Lung (tissue), 12 donors: ENCODE measurements around the gene PTPRU. TPM values are rescaled to one million over a fixed set of nuclear protein-coding genes. Genes with fewer than 3 reads are reported as not detected.

ENCODE experiments used
- ATAC-seq: fragments of 200-7000 bp; cut with Tn5 transposase; one replicate; pipeline ENCODE4 v1.9.1; 2020; ENCODE audit warnings: moderate number of reproducible peaks; ENCODE audit not compliant: insufficient read depth, low FRiP score
- DNase-seq, 3 donors: peaks; one replicate each; pipeline ENCODE4 v3.0.0-alpha.2; 2013 to 2017
- H3K27ac ChIP-seq, 2 donors: one replicate each; pipeline ENCODE4 v1.5.1; 2013; ENCODE audit warnings: mild to moderate bottlenecking in 2 of 2, moderate library complexity in 2 of 2, control low read depth in 1 of 2, inconsistent platforms in 1 of 2, low read depth in 1 of 2, low read length in 1 of 2
- H3K27me3 ChIP-seq, 3 donors: one replicate each; pipeline ENCODE4 v1.5.1; 2013; ENCODE audit warnings: low read length in 2 of 3; ENCODE audit not compliant: control insufficient read depth in 3 of 3, insufficient read depth in 3 of 3
- H3K36me3 ChIP-seq, 4 donors: one replicate each; pipeline ENCODE4 v1.5.1; 2013; ENCODE audit warnings: low read length in 4 of 4, mild to moderate bottlenecking in 1 of 4, moderate library complexity in 1 of 4; ENCODE audit not compliant: control insufficient read depth in 4 of 4, insufficient read depth in 4 of 4
- H3K4me1 ChIP-seq, 5 donors: one replicate each; pipeline ENCODE4 v1.5.1; 2013; ENCODE audit warnings: low read length in 5 of 5, mild to moderate bottlenecking in 2 of 5, moderate library complexity in 1 of 5; ENCODE audit not compliant: control insufficient read depth in 5 of 5, insufficient read depth in 5 of 5
- H3K4me3 ChIP-seq: one replicate; pipeline ENCODE4 v1.5.1; 2013; ENCODE audit warnings: mild to moderate bottlenecking, control low read depth, moderate library complexity
- H3K9ac ChIP-seq, 2 donors: one replicate each; pipeline ENCODE4 v1.5.1; 2013; ENCODE audit warnings: low read length in 2 of 2, control low read depth in 1 of 2; ENCODE audit not compliant: insufficient read depth in 1 of 2
- H3K9me3 ChIP-seq, 4 donors: one replicate each; pipeline ENCODE4 v1.5.1; 2013; ENCODE audit warnings: low read length in 3 of 4, mild to moderate bottlenecking in 1 of 4, moderate library complexity in 1 of 4; ENCODE audit not compliant: control insufficient read depth in 4 of 4, insufficient read depth in 3 of 4
- CTCF ChIP-seq: IDR thresholded peaks from 2 replicates; pipeline ENCODE4 v1.5.1; 2012; ENCODE audit warnings: mild to moderate bottlenecking; ENCODE audit errors: control extremely low read depth, extremely low read depth
- WGBS, 2 donors: extraction: QIAGEN DNeasy Blood & Tissue Kit; methylation state at CpG; one replicate each; pipeline ENCODE4 v1.1.7; 2013; 5-methylcytosine and 5-hydroxymethylcytosine counted together
- polyA plus RNA-seq, 2 donors: library from polyadenylated mRNA; stranded (reverse); fragments of 200-250 nt; gene quantifications; one replicate each; pipeline ENCODE4 v1.2.1, GENCODE V29; 2013
- total RNA-seq, 2 donors: library from RNA; depleted of rRNA in 1 of 2; stranded (reverse); fragments of >200 nt in 1 of 2; gene quantifications; one replicate each; pipeline ENCODE4 v1.2.1, GENCODE V29; 2014 to 2021
- donor health status: control.
- donor health status: control.
- donor health status: Bipolar disorder and iron deficiency.
- donor health status: healthy.
- donor health status: DM: yes; HTN: yes; CAD: no.

Gene PTPRU
- total and polyA plus RNA-seq, 4 donors: 22.6 to 55.3 (median 32.9) TPM

GRCh38 chr1:29341936-29342335 lies 105.6 kb downstream of the PTPRU start:
- no peak for ATAC-seq
- H3K4me3 ChIP-seq: no peak overlapping the region
- 72 to 75% methylated on average over 4 of the region's 4 CpGs for WGBS, 2 donors
- no peaks in the 10 kb centered on the region for H3K4me1 ChIP-seq
- no peak for DNase-seq
- TF ChIP-seq CTCF: no peak
- no peaks in the 10 kb centered on the region for H3K36me3 ChIP-seq
- no peaks in the 10 kb centered on the region for H3K9me3 ChIP-seq
- peaks cover 0 to 9% (median 0%) of the 10 kb centered on the region in 3 donors for H3K27me3 ChIP-seq
- no peak overlapping the region for H3K9ac ChIP-seq
- no peak overlapping the region for H3K27ac ChIP-seq

- ATAC-seq: no peak
- 77 to 92% methylated on average over 7 of the region's 7 CpGs for WGBS, 2 donors
Measured at GRCh38 chr1:29342351-29342750, 106.0 kb downstream of the PTPRU start.

GRCh38 chr1:29342983-29343382 lies 106.7 kb downstream of the PTPRU start:
- peaks cover 0 to 4% (median 0%) of the 10 kb centered on the region in 3 donors for H3K27me3 ChIP-seq
- no peak overlapping the region for H3K9ac ChIP-seq
- H3K4me3 ChIP-seq: no peak overlapping the region
- no peaks in the 10 kb centered on the region for H3K9me3 ChIP-seq
- WGBS, 2 donors: 43 to 82% methylated on average over 2 of the region's 2 CpGs
- TF ChIP-seq CTCF: no peak
- ATAC-seq: no peak
- no peak for DNase-seq
- no peaks in the 10 kb centered on the region for H3K4me1 ChIP-seq
- no peaks in the 10 kb centered on the region for H3K36me3 ChIP-seq
- H3K27ac ChIP-seq: no peak overlapping the region

More at GRCh38 chr1:29342351-29342750, 106.0 kb downstream of the PTPRU start:
- no peaks in the 10 kb centered on the region for H3K9me3 ChIP-seq
- TF ChIP-seq CTCF: no peak
- H3K9ac ChIP-seq: no peak overlapping the region
- no peaks in the 10 kb centered on the region for H3K36me3 ChIP-seq
- no peak overlapping the region for H3K4me3 ChIP-seq
- no peak overlapping the region for H3K27ac ChIP-seq
- no peaks in the 10 kb centered on the region for H3K4me1 ChIP-seq
- peaks cover 0 to 8% (median 0%) of the 10 kb centered on the region in 3 donors for H3K27me3 ChIP-seq
- DNase-seq: no peak

GRCh38 chr1:29343476-29343875 lies 107.2 kb downstream of the PTPRU start:
- no peak for TF ChIP-seq CTCF
- Histone ChIP-seq H3K27ac (no peak overlapping the region), H3K27me3 (peaks cover 0 to 4% (median 0%) of the 10 kb centered on the region in 3 donors), H3K4me3 (no peak overlapping the region), H3K9me3 (no peaks in the 10 kb centered on the region), H3K36me3 (no peaks in the 10 kb centered on the region), H3K4me1 (no peaks in the 10 kb centered on the region), H3K9ac (no peak overlapping the region)
- WGBS, 2 donors: 66 to 88% methylated on average over 4 of the region's 4 CpGs
- ATAC-seq (no peak), DNase-seq (no peak)
